GM10248 (cell line): ENCODE measurements around the gene CACNA2D3.

Experiments
- CTCF ChIA-PET: fragments of 300-600 bp; sonication (Branson Sonifier 250); formaldehyde crosslinking; extraction: SDS; loops from one replicate; lab custom pipeline; 2021; ENCODE audit warnings: antibody characterized with exemption; lab: Yijun Ruan, JAX
- POLR2A ChIA-PET: fragments of 350-650 bp; sonication (Branson Sonifier 250); formaldehyde crosslinking; extraction: SDS; loops from one replicate; lab custom pipeline; 2020; ENCODE audit warnings: antibody characterized with exemption; lab: Yijun Ruan, JAX
- DNase-seq: peaks from one replicate; pipeline ENCODE4 v3.0.0; 2012; ENCODE audit errors: extremely low spot score
- TF ChIP-seq, protein P1 (sequence below): IDR thresholded peaks from 2 replicates; pipeline ENCODE4 v1.5.1; 2012; ENCODE audit warnings: mild to moderate bottlenecking, low read depth; ENCODE audit errors: extremely low read depth, missing control alignments, control extremely low read depth

The CACNA2D3 gene

DNA sequence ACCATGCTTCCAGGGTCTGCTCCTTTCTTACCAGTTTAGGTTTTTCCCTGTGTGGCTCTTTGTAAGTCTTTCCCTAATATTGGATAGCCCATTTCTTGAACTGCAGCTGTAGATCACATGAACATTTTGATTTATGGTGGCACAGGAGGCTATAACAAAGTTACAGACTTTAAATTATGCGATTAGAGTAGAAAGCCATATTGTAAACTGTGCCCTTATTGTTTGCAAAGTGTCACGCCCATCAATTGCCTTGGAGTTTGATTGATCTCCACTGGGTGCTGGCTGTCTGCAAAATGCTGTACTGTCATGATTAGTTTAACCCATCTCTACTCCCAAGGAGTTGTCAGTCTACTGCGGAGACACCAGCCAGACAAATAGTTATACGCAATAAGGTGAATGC is 110.3 kb downstream of the CACNA2D3 start:
- POLR2A ChIA-PET = no interaction called here
- no peak for DNase-seq
- CTCF ChIA-PET = no interaction called here
- TF ChIP-seq, protein P1, sequence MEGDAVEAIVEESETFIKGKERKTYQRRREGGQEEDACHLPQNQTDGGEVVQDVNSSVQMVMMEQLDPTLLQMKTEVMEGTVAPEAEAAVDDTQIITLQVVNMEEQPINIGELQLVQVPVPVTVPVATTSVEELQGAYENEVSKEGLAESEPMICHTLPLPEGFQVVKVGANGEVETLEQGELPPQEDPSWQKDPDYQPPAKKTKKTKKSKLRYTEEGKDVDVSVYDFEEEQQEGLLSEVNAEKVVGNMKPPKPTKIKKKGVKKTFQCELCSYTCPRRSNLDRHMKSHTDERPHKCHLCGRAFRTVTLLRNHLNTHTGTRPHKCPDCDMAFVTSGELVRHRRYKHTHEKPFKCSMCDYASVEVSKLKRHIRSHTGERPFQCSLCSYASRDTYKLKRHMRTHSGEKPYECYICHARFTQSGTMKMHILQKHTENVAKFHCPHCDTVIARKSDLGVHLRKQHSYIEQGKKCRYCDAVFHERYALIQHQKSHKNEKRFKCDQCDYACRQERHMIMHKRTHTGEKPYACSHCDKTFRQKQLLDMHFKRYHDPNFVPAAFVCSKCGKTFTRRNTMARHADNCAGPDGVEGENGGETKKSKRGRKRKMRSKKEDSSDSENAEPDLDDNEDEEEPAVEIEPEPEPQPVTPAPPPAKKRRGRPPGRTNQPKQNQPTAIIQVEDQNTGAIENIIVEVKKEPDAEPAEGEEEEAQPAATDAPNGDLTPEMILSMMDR = no peak

DNA sequence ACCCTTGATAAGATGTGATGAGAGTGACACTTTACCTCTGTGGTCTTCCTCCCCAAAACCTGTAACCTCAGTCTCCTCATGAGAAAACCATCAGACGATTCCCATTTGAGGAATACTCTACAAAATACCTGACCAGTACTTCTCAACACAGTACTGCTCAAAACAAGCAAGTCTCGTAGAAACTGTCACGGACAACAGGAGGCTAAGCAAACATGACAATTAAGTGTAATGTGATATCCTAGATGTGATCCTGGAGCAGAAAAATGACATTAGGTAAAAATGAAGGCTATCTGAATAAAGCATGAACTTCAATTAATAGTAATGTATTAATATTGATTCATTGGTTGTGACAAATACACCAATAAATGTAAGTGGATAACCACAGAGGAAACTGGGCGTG is 113.6 kb downstream of the CACNA2D3 start:
- no peak for DNase-seq
- POLR2A ChIA-PET = no interaction called here
- CTCF ChIA-PET = no interaction called here
- TF ChIP-seq, protein P1 = no peak

DNA sequence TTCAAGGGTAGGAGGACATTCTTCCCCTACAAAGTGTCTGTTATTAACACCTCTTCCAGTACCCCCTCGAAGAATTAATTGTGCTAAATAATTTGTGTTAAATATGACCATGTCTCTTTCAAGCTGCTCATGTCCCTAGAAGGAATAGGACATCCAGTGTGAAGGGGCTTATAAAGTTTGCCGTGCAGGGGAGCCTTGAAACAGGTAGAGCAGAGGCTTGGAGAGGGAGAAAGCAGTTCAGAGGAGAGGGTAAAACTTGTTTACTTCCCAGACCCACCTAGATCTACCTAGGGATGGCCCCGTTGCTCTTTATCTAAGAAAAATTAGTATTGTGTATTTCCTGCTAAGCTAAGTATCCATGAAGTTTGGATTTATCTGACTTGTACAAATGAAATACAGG is 114.8 kb downstream of the CACNA2D3 start:
- ChIA-PET POLR2A (no interaction called here), CTCF (interaction anchor here (1.1 kb wide), 1 partner anchor 9 kb away, joined by 4 read pairs; no protein-coding TSS in a partner anchor)
- TF ChIP-seq, protein P1 = no peak
- DNase-seq = no peak

DNA sequence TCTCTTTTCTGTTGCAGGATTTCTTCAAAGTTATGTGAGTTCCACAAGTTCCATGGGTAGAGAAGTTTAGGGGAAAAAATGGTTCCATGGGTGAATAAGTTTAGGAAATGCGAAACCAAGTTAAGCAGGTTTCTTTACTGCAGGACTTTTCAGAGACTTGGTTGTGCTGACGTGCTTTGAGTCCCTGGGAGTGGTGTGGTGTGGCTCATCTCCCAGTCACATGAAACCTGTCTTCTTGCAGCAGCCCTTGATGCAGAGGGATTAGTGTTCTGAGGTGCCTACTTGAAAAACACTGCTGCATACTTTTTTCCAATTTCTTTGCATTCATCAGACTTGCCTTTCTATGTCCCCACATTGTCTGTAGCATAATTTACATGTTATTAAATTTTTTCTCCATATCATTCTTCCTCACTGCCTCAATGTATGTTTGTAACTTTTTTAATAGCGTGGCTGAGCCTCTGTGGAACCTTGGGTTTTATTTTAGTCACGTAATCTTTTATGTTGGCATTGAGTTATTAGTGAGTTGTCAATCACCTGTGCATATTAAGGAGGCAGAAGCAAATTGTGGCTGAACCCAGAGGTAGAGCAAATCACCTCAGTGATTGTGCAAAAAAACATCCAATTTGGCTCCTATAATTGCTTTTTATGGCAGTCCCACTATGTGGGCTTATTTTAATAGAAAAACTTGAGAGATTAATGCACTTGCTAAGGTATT is 115.6 kb downstream of the CACNA2D3 start:
- TF ChIP-seq, protein P1 = no peak
- CTCF ChIA-PET = no interaction called here
- no peak for DNase-seq
- POLR2A ChIA-PET = no interaction called here

DNA sequence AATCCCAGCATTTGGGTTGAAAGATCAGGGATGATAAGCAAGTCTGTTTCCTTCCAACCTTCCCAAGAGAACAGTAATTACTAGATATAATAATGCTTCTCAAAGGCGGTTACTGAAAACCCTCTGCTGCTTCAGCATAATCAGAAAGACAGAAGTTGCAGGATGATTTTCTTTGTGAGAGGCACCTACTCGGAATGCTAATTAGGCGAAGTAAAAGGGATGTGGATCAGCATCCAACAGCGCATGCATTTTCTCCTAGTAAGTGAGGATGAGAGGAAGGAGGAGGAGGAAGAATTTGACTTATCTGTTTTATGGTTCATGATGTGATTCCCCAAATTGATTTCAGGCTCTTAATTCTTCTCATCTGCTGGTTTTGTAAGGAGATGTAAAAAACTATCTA is 118.0 kb downstream of the CACNA2D3 start:
- TF ChIP-seq, protein P1 = no peak
- ChIA-PET POLR2A (no interaction called here), CTCF (no interaction called here)
- no peak for DNase-seq

DNA sequence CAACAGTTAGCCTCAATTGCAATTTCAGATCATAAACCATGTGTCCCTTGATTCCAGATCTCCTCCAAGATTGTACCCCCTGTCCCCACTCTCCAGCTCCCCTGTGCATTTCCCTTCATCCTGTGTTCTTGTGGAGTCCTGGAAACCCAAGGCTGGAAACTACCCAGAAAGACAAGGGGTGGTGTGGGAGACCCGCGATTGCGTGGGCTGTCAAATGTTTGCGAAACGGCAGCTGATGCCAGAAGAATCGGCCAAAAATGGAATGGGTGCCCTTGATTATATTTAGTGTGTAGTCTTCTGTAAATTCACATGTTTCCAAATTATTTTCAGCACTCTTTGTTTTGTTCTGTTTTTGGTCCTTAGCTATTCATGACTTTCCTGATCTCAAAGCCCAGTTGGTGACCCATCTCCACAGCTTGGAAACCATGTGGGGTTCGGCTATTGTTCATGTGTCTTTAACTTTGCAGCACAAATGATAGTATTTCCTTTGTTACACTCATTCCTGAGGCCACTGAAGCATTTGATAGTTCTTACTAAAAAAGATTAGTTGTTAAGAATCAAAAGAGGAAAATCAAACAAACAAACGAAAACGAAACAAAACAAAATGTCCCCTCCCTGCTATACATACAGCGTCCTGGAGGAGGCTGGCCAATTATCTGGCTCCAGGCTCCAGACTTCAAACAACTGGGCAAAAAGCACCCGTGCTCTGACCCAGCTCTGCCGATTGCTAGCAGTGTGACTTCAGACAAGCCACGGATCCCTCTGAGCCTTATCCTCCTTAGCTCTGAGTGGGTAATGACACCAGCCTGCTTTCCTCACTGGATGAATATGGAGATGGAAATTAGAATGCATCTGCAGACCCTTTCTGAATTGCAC is 120.9 kb downstream of the CACNA2D3 start:
- CTCF ChIA-PET = interaction anchor here (1.1 to 1.4 kb wide), 2 partner anchors 14 to 17 kb away, joined by 3 to 6 read pairs; no protein-coding TSS in a partner anchor
- DNase-seq = no peak
- TF ChIP-seq, protein P1 = no peak
- POLR2A ChIA-PET = no interaction called here
